Endothelial cell of umbilical vein (primary cell): ENCODE results near the gene EEF2K.

Experiments used
- POLR2AphosphoS5 ChIP-seq: IDR thresholded peaks from 2 replicates; pipeline ENCODE4 v1.6.1; 2012; ENCODE audit warnings: low read depth, mild to moderate bottlenecking, control low read depth, low read length, moderate library complexity; ENCODE audit not compliant: insufficient read depth
- TF ChIP-seq, protein P1 (sequence below), 2 donors: IDR thresholded peaks; 1 replicate in 1 of 2; 2 replicates in 1 of 2; pipeline ENCODE4 v1.5.1; 2011; ENCODE audit warnings: low read length in 2 of 2, mild to moderate bottlenecking in 2 of 2, moderate library complexity in 2 of 2, control low read depth in 1 of 2, inconsistent platforms in 1 of 2, low read depth in 1 of 2; ENCODE audit not compliant: insufficient read depth in 1 of 2; ENCODE audit errors: extremely low read depth in 1 of 2

DNA sequence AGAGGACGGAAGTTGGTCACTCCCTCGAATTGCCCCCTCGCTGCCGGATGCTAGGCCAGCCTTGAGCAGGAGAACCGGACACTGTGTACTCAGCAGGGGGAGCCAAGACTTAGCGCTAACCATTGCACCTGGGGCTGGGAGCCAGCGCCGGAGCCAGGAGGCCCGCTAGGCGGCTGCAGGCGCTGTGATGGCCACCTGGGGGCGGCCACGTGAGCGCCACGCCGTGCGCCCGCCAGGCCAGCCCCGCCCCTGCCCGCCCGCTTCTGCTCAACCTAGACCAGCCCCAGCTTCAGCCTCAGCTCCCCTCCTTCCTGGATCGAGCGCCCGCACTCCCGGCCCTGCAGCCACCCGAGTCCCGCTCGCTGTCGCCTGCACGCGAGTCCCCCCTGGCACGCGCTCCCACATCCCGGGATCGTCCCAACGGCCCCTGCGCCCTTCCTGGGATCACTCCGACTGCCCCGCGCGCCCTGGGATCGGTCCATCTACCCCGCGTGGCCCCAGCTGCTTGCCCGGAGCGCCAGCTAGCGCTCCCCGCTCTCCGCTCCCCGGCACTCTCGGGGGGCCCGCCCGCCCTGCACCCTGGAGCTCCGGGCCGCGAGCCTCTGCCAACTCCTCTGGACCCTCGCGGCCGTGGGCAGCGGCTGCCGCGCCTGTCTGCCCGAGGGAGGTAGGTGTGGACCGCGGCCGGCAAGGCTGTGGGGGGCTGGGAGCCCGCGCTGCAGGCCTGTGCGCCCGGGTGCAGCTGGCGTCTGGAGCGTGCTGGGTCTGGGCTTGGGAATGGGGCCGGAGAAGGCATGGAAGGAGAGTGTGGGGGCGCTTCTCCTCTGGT, at the start of gene EEF2K:
- TF ChIP-seq, protein P1, sequence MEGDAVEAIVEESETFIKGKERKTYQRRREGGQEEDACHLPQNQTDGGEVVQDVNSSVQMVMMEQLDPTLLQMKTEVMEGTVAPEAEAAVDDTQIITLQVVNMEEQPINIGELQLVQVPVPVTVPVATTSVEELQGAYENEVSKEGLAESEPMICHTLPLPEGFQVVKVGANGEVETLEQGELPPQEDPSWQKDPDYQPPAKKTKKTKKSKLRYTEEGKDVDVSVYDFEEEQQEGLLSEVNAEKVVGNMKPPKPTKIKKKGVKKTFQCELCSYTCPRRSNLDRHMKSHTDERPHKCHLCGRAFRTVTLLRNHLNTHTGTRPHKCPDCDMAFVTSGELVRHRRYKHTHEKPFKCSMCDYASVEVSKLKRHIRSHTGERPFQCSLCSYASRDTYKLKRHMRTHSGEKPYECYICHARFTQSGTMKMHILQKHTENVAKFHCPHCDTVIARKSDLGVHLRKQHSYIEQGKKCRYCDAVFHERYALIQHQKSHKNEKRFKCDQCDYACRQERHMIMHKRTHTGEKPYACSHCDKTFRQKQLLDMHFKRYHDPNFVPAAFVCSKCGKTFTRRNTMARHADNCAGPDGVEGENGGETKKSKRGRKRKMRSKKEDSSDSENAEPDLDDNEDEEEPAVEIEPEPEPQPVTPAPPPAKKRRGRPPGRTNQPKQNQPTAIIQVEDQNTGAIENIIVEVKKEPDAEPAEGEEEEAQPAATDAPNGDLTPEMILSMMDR (IDR thresholded peaks at IDR 0.05; ENCODE audit: extremely low read depth in 1 of 2, insufficient read depth in 1 of 2, low read depth in 1 of 2, low read length in 2 of 2) = peak; percentile 66 to 81
- TF ChIP-seq POLR2AphosphoS5 = peak; percentile 98
